NCI-H1436 (cell line): ENCODE measurements around the gene MVB12A.

Experiments
- DNase-seq: peaks from one replicate; lab custom pipeline; 2025; lab: John Stamatoyannopoulos, UW

Gene MVB12A

GRCh38 chr19:17445526-17446165, 25.8 kb downstream of the MVB12A start:
- DNase-seq = no peak

DNA sequence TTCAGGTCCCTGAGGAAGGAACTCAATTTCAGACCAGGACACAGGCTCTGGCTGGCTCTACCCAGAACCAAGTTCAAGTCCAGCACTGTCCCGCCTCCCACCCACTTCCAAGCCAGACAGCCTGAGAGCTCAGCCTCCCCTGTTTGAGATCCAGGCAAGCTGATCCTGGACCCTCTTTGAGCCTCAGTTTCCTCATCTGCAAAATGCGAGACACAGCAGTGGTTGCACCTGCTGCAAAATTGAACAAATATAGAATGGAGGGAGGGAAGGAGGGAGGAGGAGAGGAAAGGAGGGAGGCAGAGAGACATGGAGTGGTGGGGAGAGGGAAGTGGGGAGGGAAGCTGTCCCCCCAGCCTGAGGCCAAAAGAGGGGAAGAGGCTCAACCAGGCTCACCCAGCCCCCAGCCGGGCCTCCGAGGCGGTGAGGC, 27.9 kb downstream of the MVB12A start:
- DNase-seq = no peak

DNA sequence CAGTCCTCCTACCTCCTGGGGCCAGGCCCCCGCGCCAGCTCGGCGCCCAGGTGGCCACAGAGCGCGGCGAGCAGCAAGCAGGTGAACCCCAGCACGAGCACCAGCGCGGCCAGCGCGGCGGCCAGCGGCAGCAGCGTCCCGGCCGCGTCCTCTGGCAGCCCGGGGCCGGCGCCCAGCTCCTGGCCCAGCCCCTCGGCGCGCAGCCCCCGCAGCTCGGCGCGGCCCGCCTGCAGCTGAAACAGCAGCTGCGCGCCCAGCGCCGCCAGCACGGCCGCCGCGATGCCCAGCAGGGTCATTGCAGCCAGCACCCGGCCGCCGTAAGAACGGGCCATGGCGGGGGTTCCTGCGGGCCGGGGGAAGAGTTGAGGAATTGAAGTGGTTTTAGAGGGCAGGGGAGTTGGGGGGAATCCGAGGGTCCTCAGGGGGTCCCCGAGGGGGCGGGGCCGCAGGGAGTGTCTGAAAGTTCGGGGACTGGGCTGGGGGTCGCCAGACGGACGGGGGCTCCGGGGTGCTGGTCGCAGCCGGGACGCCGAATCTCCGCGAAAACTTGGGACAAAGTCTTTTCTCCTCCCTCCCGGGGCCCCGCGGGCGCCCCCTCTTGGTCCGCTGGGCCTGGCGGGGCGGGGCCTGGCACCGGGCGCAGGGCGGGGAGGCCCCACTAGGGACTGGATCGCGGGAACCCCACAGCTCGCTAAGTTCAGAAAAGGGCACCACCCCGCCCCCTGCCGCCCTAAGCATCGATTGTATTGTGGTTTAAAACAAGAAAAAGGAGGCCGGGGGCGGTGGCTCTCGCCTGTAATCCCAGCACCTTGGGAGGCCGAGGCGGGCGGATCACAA, 28.5 kb downstream of the MVB12A start, which contains the start of gene TMEM221:
Gene TMEM221, minus strand, starts transcription at position 538 of the 837 bp plus-strand sequence. Its CDS starts 206 bp downstream, at position 332.
- no peak for DNase-seq

DNA sequence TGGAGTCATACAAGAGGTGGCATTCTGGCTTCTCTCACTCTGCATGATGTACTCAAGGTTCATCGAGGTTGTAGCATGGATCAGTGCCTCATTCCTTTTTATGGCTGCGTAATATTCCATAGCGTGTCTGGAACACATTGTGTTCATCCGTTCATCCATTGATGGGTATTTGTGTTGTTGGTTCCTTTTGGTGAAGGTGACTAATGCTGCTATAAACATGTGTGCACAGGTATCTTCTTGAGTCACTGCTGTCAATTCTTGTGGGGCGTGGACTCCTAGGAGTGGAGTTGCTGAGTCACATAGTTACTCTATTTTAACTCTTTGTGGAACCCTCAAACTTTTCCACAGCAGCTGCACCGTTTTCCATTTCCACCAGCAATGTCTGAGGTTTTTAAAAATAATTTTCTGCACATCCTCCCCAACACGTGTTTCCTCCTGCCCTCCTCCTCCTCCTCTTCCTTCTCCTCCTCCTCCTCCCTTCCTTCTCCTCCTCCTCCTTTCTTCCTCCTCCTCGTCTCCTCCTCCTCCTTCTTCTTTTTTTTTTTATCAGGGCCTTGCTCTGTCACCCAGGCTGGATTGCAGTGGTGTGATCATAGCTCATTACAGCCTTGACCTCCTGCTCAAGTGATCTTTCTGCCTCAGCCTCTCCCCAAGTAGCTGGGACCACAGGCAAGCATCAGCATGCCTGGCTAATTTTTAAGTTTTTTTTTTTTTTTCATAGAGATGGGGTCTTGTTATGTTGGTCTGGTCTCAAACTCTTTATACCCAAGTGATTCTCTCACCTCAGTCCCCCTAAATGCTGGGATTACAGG, 30.6 kb downstream of the MVB12A start:
- DNase-seq = no peak

GRCh38 chr19:17451820-17452219, 32.0 kb downstream of the MVB12A start:
- DNase-seq = no peak

- no peak for DNase-seq
Observed at GRCh38 chr19:17454576-17455071, 34.8 kb downstream of the MVB12A start.

- DNase-seq = no peak
Observed at GRCh38 chr19:17455308-17456123, 35.7 kb downstream of the MVB12A start.

GRCh38 chr19:17456127-17456526, 36.3 kb downstream of the MVB12A start:
- DNase-seq = no peak

DNA sequence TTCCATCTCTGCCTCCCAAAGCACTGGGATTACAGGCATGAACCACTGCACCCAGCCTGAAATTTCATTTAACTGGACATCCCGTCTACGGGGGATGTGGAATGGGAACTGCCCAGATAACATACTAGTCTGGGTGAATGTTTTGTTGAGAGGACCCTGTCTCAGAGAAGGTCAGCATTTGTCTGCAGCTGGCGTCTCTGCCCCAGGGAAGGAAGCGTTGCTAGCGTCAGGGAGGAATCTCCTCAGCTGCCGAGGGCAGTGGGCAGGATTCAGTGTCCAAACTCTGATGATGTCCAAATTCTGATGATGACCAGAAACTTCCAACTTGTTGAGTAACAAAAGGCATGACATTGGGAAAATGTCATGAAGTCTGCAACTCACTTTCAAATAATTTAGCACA, 37.8 kb downstream of the MVB12A start:
- no peak for DNase-seq

GRCh38 chr19:17458970-17459369, 39.1 kb downstream of the MVB12A start:
- DNase-seq = no peak

- DNase-seq = no peak
Observed at GRCh38 chr19:17460372-17461230, 40.8 kb downstream of the MVB12A start, which contains the start of gene NXNL1. TSS of gene NXNL1 (minus strand) at chr19:17460926. CDS start at chr19:17460869, 57 bp downstream.

- DNase-seq = no peak
Observed at GRCh38 chr19:17466487-17466850, 46.6 kb downstream of the MVB12A start.

GRCh38 chr19:17467471-17468301, 47.8 kb downstream of the MVB12A start:
- no peak for DNase-seq

GRCh38 chr19:17468302-17469091, 48.6 kb downstream of the MVB12A start:
- no peak for DNase-seq

GRCh38 chr19:17469092-17469480, 49.2 kb downstream of the MVB12A start:
- no peak for DNase-seq

DNA sequence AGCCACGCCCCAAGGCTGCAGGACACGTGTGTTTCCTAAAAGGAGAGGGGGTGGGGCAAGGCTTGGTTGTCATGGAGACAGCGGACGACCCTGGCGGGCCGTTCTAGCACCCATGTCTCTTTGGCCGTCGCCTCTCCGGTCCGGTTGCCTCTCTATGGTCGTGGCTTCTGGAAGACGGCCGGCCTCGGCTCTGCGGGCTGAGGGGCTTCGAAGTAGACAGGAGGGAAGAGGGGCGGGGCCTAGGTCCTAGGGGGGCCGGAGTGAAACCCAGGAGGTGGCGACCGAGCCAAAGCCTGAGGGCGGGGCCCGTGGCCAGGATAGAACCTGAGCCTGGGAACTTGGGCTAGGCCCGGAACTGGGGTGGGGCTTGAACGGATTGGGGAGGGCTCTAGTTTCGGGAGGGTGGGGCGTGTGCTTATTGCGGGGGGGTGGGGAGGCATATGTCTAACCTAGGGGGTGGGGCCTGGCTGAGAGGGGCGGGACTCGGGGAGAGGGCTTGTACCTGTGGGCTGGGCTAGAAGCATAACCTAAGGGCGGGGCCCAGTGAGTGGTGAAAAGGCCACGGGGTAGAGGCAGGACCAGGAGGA, 49.7 kb downstream of the MVB12A start:
- peak; percentile 86 for DNase-seq

GRCh38 chr19:17470068-17470841, 50.4 kb downstream of the MVB12A start, which contains the start of gene SLC27A1:
TSS of gene SLC27A1 (plus strand) at chr19:17470524. CDS start at chr19:17470541, 17 bp downstream.
- peak; percentile 98 for DNase-seq
